ENCODE results near the gene PITPNC1. TPM values are rescaled to one million over a fixed set of nuclear protein-coding genes. Genes with fewer than 3 reads are reported as not detected.

The PITPNC1 gene
- total RNA-seq, 1 experiment from 2014 or later = 4.2 TPM

GRCh38 chr17:67388986-67389385 lies 11.9 kb downstream of the PITPNC1 start:
- BruUV-seq (replicated peaks) = no TSS peak
- no peaks in the 10 kb centered on the region for H3K4me1 ChIP-seq
- H3K27me3 ChIP-seq (replicated peaks; ENCODE audit: control insufficient read depth, insufficient read depth, low read length) = no peaks in the 10 kb centered on the region
- Mint-ChIP-seq H3K9me3 (ENCODE audit: unreplicated experiment) (no peaks in the 10 kb centered on the region), H3K4me3 (ENCODE audit: unreplicated experiment) (no peak overlapping the region), H3K27me3 (ENCODE audit: insufficient read depth, unreplicated experiment) (no peaks in the 10 kb centered on the region), H3K4me1 (ENCODE audit: low read depth, unreplicated experiment) (peaks cover 8% of the 10 kb centered on the region), H3K36me3 (ENCODE audit: insufficient read depth, unreplicated experiment) (no peaks in the 10 kb centered on the region), H3K27ac (ENCODE audit: unreplicated experiment) (no peak overlapping the region)
- H3K4me3 ChIP-seq (ENCODE audit: low read depth, low read length) = no peak overlapping the region
- POLR2A ChIA-PET = no interaction called here
- intact Hi-C loops (cut with micrococcal nuclease; ENCODE audit: unreplicated experiment) = no loop called here
- no peak for TF ChIP-seq CTCF (IDR thresholded peaks at IDR 0.05; ENCODE audit: insufficient read depth in 1 of 2, low read depth in 1 of 2, low read length in 1 of 2, severe bottlenecking in 1 of 2, unreplicated experiment in 1 of 2)
- CTCF ChIA-PET = no interaction called here
- H3K9me3 ChIP-seq = no peaks in the 10 kb centered on the region
- no peak for DNase-seq
- no peaks in the 10 kb centered on the region for H3K36me3 ChIP-seq (ENCODE audit: control insufficient read depth, insufficient read depth, low read length)

DNA sequence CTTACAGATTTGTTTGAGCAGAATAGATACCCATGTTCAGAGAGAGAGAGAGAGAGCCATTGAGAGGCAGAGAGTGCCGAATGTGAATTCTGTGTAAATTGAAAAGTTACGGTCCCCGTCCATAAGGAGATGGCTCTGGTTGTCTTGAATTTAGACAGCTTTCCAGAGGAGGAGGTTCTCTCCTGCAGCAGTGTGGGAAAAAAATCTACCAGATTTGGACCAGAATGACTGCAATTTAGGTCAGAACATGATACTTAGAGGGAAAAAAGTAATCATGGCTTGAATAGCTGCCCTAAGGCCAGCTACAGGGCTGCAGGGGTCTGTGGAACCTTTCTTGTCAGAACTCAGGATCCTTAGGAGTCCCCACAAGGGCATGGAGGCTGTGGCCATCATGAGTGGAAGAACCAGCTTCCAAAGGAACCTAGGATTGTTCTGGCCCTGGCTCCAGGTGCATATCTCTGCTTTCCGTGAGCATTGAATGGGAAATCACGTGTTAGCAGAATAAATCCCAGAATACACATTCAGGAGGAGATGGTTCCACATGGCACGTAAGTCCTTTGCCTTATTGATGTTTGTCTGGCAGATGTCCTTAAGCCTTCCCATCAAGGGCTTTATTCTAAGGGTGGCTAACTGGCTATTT lies 13.0 kb downstream of the PITPNC1 start:
- H3K27me3 ChIP-seq (replicated peaks; ENCODE audit: control insufficient read depth, insufficient read depth, low read length) = no peaks in the 10 kb centered on the region
- H3K4me3 ChIP-seq (ENCODE audit: low read depth, low read length) = no peak overlapping the region
- H3K36me3 ChIP-seq (ENCODE audit: control insufficient read depth, insufficient read depth, low read length) = no peaks in the 10 kb centered on the region
- DNase-seq = no peak
- TF ChIP-seq CTCF (IDR thresholded peaks at IDR 0.05; ENCODE audit: insufficient read depth in 1 of 2, low read depth in 1 of 2, low read length in 1 of 2, severe bottlenecking in 1 of 2, unreplicated experiment in 1 of 2) = no peak
- no peaks in the 10 kb centered on the region for H3K4me1 ChIP-seq
- Mint-ChIP-seq H3K4me3 (ENCODE audit: unreplicated experiment) (no peak overlapping the region), H3K27me3 (ENCODE audit: insufficient read depth, unreplicated experiment) (no peaks in the 10 kb centered on the region), H3K36me3 (ENCODE audit: insufficient read depth, unreplicated experiment) (no peaks in the 10 kb centered on the region), H3K4me1 (ENCODE audit: low read depth, unreplicated experiment) (peaks cover 8% of the 10 kb centered on the region), H3K9me3 (ENCODE audit: unreplicated experiment) (no peaks in the 10 kb centered on the region), H3K27ac (ENCODE audit: unreplicated experiment) (no peak overlapping the region)
- H3K9me3 ChIP-seq = no peaks in the 10 kb centered on the region
- intact Hi-C loops (cut with micrococcal nuclease; ENCODE audit: unreplicated experiment) = no loop called here
- ChIA-PET POLR2A (interaction anchor here (0.6 kb wide), 1 partner anchor 15 kb away, joined by 3 read pairs; no protein-coding TSS in a partner anchor), CTCF (interaction anchor here (0.6 kb wide), 1 partner anchor 65 kb away, joined by 5 read pairs; no protein-coding TSS in a partner anchor)
- BruUV-seq (replicated peaks) = no TSS peak

GRCh38 chr17:67390646-67391361 lies 13.7 kb downstream of the PITPNC1 start:
- H3K36me3 Mint-ChIP-seq (ENCODE audit: insufficient read depth, unreplicated experiment) = no peaks in the 10 kb centered on the region
- no TSS peak for BruUV-seq (replicated peaks)
- TF ChIP-seq CTCF (IDR thresholded peaks at IDR 0.05; ENCODE audit: insufficient read depth in 1 of 2, low read depth in 1 of 2, low read length in 1 of 2, severe bottlenecking in 1 of 2, unreplicated experiment in 1 of 2) = no peak
- no peaks in the 10 kb centered on the region for H3K27me3 Mint-ChIP-seq (ENCODE audit: insufficient read depth, unreplicated experiment)
- Histone ChIP-seq H3K36me3 (ENCODE audit: control insufficient read depth, insufficient read depth, low read length) (no peaks in the 10 kb centered on the region), H3K4me3 (ENCODE audit: low read depth, low read length) (no peak overlapping the region), H3K4me1 (no peaks in the 10 kb centered on the region), H3K27me3 (replicated peaks; ENCODE audit: control insufficient read depth, insufficient read depth, low read length) (no peaks in the 10 kb centered on the region), H3K9me3 (no peaks in the 10 kb centered on the region)
- peaks cover 8% of the 10 kb centered on the region for H3K4me1 Mint-ChIP-seq (ENCODE audit: low read depth, unreplicated experiment)
- no peak overlapping the region for H3K4me3 Mint-ChIP-seq (ENCODE audit: unreplicated experiment)
- intact Hi-C loops (cut with micrococcal nuclease; ENCODE audit: unreplicated experiment) = no loop called here
- no peak for DNase-seq
- no peak overlapping the region for H3K27ac Mint-ChIP-seq (ENCODE audit: unreplicated experiment)
- H3K9me3 Mint-ChIP-seq (ENCODE audit: unreplicated experiment) = no peaks in the 10 kb centered on the region
- ChIA-PET POLR2A (interaction anchor here (0.6 kb wide), 1 partner anchor 14 kb away, joined by 3 read pairs; no protein-coding TSS in a partner anchor), CTCF (no interaction called here)
